Hepatocyte (in vitro differentiated cells): ENCODE results near the gene RUNX3.

Experiments used
- EZH2phosphoT487 ChIP-seq: fragments of 200-600 bp; sonication (generic); IDR thresholded peaks from one replicate; pipeline ENCODE4 v1.6.1; 2018; ENCODE audit warnings: antibody characterized with exemption, mild to moderate bottlenecking, low read depth, moderate library complexity; ENCODE audit not compliant: unreplicated experiment, severe bottlenecking
- TF ChIP-seq, protein P1 (sequence below): fragments of 200-600 bp; sonication (generic); IDR thresholded peaks from 2 replicates; pipeline ENCODE4 v1.5.1; 2016; ENCODE audit warnings: antibody characterized with exemption, mild to moderate bottlenecking; ENCODE audit not compliant: poor library complexity

- TF ChIP-seq, protein P1, sequence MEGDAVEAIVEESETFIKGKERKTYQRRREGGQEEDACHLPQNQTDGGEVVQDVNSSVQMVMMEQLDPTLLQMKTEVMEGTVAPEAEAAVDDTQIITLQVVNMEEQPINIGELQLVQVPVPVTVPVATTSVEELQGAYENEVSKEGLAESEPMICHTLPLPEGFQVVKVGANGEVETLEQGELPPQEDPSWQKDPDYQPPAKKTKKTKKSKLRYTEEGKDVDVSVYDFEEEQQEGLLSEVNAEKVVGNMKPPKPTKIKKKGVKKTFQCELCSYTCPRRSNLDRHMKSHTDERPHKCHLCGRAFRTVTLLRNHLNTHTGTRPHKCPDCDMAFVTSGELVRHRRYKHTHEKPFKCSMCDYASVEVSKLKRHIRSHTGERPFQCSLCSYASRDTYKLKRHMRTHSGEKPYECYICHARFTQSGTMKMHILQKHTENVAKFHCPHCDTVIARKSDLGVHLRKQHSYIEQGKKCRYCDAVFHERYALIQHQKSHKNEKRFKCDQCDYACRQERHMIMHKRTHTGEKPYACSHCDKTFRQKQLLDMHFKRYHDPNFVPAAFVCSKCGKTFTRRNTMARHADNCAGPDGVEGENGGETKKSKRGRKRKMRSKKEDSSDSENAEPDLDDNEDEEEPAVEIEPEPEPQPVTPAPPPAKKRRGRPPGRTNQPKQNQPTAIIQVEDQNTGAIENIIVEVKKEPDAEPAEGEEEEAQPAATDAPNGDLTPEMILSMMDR: no peak
- TF ChIP-seq EZH2phosphoT487: no peak
Observed at GRCh38 chr1:24875257-24875656, 54.8 kb downstream of the RUNX3 start.
